Uterus (tissue), 4 donors: ENCODE results near the gene OPRD1. TPM values are rescaled to one million over a fixed set of nuclear protein-coding genes. Genes with fewer than 3 reads are reported as not detected.
"Not testable (repeated sequence)": the region's sequence is repeated elsewhere in the genome, so short reads cannot be mapped to it uniquely, and the experiment has no call there.

ENCODE experiments used
- DNase-seq, 2 donors: peaks; one replicate each; pipeline ENCODE4 v3.0.0-alpha.2; 2019 to 2020
- H3K27ac ChIP-seq, 2 donors: fragments of 200-600 bp; sonication (generic); 1 replicate in 1 of 2; 2 replicates in 1 of 2; pipeline ENCODE4 v1.5.1; 2016 to 2018
- H3K27me3 ChIP-seq, 2 donors: fragments of 200-600 bp; sonication (generic); one replicate each; pipeline ENCODE4 v1.5.1; 2018 to 2019; ENCODE audit warnings: control low read depth in 1 of 2
- H3K36me3 ChIP-seq, 2 donors: fragments of 200-600 bp; sonication (generic); one replicate each; pipeline ENCODE4 v1.5.1; 2019; ENCODE audit warnings: control low read depth in 1 of 2
- H3K4me1 ChIP-seq, 2 donors: fragments of 200-600 bp; sonication (generic); one replicate each; pipeline ENCODE4 v1.5.1; 2018 to 2019; ENCODE audit warnings: control low read depth in 1 of 2
- H3K4me3 ChIP-seq, 2 donors: fragments of 200-600 bp; sonication (generic); 1 replicate in 1 of 2; 2 replicates in 1 of 2; pipeline ENCODE4 v1.5.1; 2018 to 2019; ENCODE audit warnings: mild to moderate bottlenecking in 1 of 2
- H3K9me3 ChIP-seq, 2 donors: fragments of 200-600 bp; sonication (generic); one replicate each; pipeline ENCODE4 v1.5.1; 2019; ENCODE audit warnings: control low read depth in 1 of 2
- CTCF ChIP-seq, 4 experiments: fragments of 200-600 bp in 2 of 4; fragments of 450-650 bp in 2 of 4; sonication (generic) in 2 of 4; IDR thresholded peaks; one replicate each; pipeline ENCODE4 v1.5.1; 2016 to 2019; ENCODE audit warnings: antibody characterized with exemption in 4 of 4, mild to moderate bottlenecking in 2 of 4, moderate library complexity in 1 of 4
- POLR2A ChIP-seq, 2 donors: fragments of 450-650 bp; IDR thresholded peaks; one replicate each; pipeline ENCODE4 v1.6.1; 2016; ENCODE audit warnings: antibody characterized with exemption in 2 of 2, mild to moderate bottlenecking in 1 of 2, moderate library complexity in 1 of 2
- intact Hi-C: fragments of 100-400 bp; cut with DNase I; formaldehyde crosslinking; loops from one replicate; pipeline ENCODE4 v1.15.1; 2023; ENCODE audit warnings: low total_unique reads
- total RNA-seq, 4 donors: library from RNA; depleted of rRNA in 3 of 4; stranded (reverse); fragments of >200 nt in 3 of 4; gene quantifications; one replicate each; pipeline versions ENCODE4 v1.1.0 to v1.2.4, GENCODE V29; 2014 to 2023
- donor health status: DM: yes; HTN: yes; CAD: no.

OPRD1 gene
- total RNA-seq, 4 donors from 2014 or later: 0.07 TPM; not detected in 3

DNA sequence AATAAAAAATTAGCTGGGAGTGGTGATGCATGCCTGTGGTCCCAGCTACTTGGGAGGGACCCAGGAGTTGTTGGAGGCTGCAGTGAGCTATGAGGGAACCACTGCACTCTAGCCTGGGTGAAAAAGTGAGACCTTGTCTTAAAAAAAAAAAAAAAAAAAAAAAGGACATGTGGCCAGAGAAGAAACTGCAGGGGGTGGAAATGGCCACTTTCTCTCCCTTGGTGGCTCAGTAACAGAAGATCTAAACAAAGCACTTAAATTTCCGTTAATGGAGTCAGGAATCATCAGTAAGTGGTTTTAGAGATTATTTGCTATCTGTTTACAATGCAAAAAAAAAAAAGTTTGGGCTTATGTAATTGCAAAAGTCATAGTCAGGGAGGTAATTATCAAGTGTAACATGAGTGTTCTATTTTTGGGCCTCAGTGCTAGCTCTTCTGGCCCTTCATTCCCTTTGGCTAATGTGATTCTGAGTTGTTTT, 19.3 kb upstream of the OPRD1 start:
- Histone ChIP-seq H3K4me3 (no peak overlapping the region), H3K9me3 (no peaks in the 10 kb centered on the region), H3K27ac (no peak overlapping the region), H3K36me3 (no peaks in the 10 kb centered on the region), H3K27me3 (no peaks in the 10 kb centered on the region), H3K4me1 (no peaks in the 10 kb centered on the region)
- intact Hi-C loops: no loop called here
- no peak for DNase-seq
- TF ChIP-seq CTCF (IDR thresholded peaks at IDR 0.05) (no peak), POLR2A (IDR thresholded peaks at IDR 0.05) (no peak)

GRCh38 chr1:28794582-28794981, 17.4 kb upstream of the OPRD1 start:
- H3K27me3 ChIP-seq, H3K36me3 ChIP-seq, H3K9me3 ChIP-seq, DNase-seq, H3K4me1 ChIP-seq, intact Hi-C loops, H3K27ac ChIP-seq, H3K4me3 ChIP-seq: not testable (repeated sequence)

GRCh38 chr1:28796352-28797211, 15.4 kb upstream of the OPRD1 start:
- no peaks in the 10 kb centered on the region for H3K9me3 ChIP-seq
- no peaks in the 10 kb centered on the region for H3K36me3 ChIP-seq
- no peak overlapping the region for H3K4me3 ChIP-seq
- H3K27me3 ChIP-seq: no peaks in the 10 kb centered on the region
- TF ChIP-seq POLR2A (IDR thresholded peaks at IDR 0.05) (no peak), CTCF (IDR thresholded peaks at IDR 0.05) (no peak)
- H3K27ac ChIP-seq: no peak overlapping the region
- no peak for DNase-seq
- H3K4me1 ChIP-seq: no peaks in the 10 kb centered on the region
- intact Hi-C loops: no loop called here

DNA sequence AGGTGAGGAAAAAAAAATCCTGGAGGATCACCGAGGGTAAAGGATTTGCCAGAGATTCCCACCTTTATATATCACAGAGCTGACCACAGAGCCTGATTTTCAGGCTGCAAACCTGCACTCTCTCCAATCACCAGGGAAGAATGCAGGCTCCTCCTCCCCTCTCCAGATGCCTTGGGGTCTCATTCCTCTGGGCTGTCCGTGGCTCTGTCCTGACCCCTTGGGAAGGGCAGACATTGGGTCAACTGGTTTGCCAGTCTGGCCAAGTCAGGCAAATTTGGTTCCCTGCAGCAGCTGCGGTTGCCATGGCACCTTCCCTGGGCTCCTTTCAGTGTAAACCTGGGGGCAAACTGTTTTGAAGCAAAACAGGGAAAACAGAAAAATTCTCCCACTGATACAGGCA, 11.6 kb upstream of the OPRD1 start:
- no peaks in the 10 kb centered on the region for H3K27me3 ChIP-seq
- intact Hi-C loops: no loop called here
- H3K27ac ChIP-seq: no peak overlapping the region
- DNase-seq: no peak
- no peaks in the 10 kb centered on the region for H3K9me3 ChIP-seq
- H3K4me3 ChIP-seq: no peak overlapping the region
- H3K36me3 ChIP-seq: no peaks in the 10 kb centered on the region
- TF ChIP-seq CTCF (IDR thresholded peaks at IDR 0.05): no peak
- TF ChIP-seq POLR2A (IDR thresholded peaks at IDR 0.05): no peak
- H3K4me1 ChIP-seq: no peaks in the 10 kb centered on the region

- Histone ChIP-seq H3K36me3 (no peaks in the 10 kb centered on the region), H3K27ac (no peak overlapping the region), H3K9me3 (no peaks in the 10 kb centered on the region), H3K27me3 (no peaks in the 10 kb centered on the region), H3K4me1 (no peaks in the 10 kb centered on the region), H3K4me3 (no peak overlapping the region)
- DNase-seq: no peak
- TF ChIP-seq CTCF (IDR thresholded peaks at IDR 0.05) (no peak), POLR2A (IDR thresholded peaks at IDR 0.05) (no peak)
- intact Hi-C loops: no loop called here
These were observed 10.5 kb upstream of the OPRD1 start for GRCh38 chr1:28801461-28801860.
